ENCODE results near the gene CDK3. TPM values are rescaled to one million over a fixed set of nuclear protein-coding genes. Genes with fewer than 3 reads are reported as not detected.

CDK3 gene
- total and polyA plus RNA-seq, 9 of the 15 experiments (the other 6 are each of a cell fraction or from before 2014, with no cell fraction given): 0.55 to 8.2 (median 4.7) TPM

DNA sequence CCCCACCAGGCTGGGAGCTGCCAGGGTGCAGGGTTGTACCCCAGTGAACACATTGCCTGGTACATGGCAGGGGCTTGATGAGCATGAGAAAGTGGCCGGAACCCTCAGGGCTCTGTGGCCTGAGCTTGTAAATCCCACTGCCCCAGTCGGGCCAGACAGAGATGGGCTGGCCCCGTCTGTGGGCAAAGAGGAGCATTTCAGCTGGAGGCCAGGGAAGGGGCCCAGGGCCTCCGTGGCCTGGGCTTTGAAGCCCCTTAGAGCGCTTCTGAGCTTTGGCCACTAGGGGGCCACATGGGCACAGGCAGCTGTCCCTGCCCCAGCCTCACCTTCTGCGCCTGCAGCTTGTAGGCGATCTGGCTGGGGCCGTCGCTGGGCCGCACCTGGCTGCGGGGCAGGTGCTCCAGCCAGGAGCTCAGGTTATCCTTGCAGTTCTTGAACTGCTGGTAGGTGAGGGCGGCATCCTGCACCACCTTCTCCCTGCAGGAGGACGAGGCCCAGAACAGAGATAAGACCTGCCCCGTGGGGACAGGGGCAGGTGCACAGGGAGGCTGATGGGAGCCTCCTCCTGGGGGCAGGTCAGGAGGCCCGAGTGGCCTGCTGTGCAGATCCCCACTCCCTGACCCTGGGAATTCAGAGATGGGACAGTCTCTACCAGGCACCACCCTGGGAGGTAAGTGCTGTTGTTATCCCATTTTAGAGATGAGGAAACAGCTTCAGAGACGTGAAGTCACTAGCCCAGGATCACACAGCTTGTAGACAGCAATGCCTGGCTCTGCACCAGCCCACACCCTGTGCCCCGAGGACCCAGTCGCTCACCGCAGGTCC lies 13.7 kb downstream of the CDK3 start (continued):
- TF ChIP-seq YY1 (IDR thresholded peaks at IDR 0.05; ENCODE audit: borderline replicate concordance in 1 of 3, control insufficient read depth in 1 of 3, extremely low read depth in 1 of 3, insufficient read depth in 3 of 3, insufficient read length in 1 of 3, insufficient replicate concordance in 2 of 3, low read depth in 1 of 3, low read length in 2 of 3): peak in 1 of 3 experiments; percentile 39
- TF ChIP-seq XRCC5 (IDR thresholded peaks at IDR 0.05; ENCODE audit: low read depth, low read length): peak; percentile 62; the same call in 1 of the 2 replicates
- peak; percentile 31 for TF ChIP-seq NEUROD1 (IDR thresholded peaks at IDR 0.05; ENCODE audit: borderline replicate concordance, low read depth, low read length, partially characterized antibody)
- TF ChIP-seq CBFA2T3 (IDR thresholded peaks at IDR 0.05): no peak
- no peak for TF ChIP-seq SRSF1 (IDR thresholded peaks at IDR 0.05; ENCODE audit: low read depth, low read length)
- TF ChIP-seq, protein P1, sequence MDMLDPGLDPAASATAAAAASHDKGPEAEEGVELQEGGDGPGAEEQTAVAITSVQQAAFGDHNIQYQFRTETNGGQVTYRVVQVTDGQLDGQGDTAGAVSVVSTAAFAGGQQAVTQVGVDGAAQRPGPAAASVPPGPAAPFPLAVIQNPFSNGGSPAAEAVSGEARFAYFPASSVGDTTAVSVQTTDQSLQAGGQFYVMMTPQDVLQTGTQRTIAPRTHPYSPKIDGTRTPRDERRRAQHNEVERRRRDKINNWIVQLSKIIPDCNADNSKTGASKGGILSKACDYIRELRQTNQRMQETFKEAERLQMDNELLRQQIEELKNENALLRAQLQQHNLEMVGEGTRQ (CRISPR knock-in tag; IDR thresholded peaks at IDR 0.05): no peak
- peak; percentile 97 for TF ChIP-seq STAG1 (CRISPR knock-in tag; IDR thresholded peaks at IDR 0.05; ENCODE audit: borderline replicate concordance)
- TF ChIP-seq CBFA2T2 (conservative IDR thresholded peaks at IDR 0.05): no peak
- no peak for TF ChIP-seq HSF4 (CRISPR knock-in tag; IDR thresholded peaks at IDR 0.05; ENCODE audit: borderline replicate concordance)
- no peak for TF ChIP-seq ATF1 (CRISPR knock-in tag; IDR thresholded peaks at IDR 0.05)
- TF ChIP-seq ATF1 (tag; IDR thresholded peaks at IDR 0.05): 0 out of 2 replicates have a peak, but pooled peaks have one; percentile 15
- TF ChIP-seq MAZ (CRISPR knock-in tag; conservative IDR thresholded peaks at IDR 0.05 in 1 of 2, IDR thresholded peaks at IDR 0.05 in 1 of 2): peak in 1 of 2 experiments; percentile 35; a peak in 1 of 4 replicates
- no peak for TF ChIP-seq SP2 (IDR thresholded peaks at IDR 0.05; ENCODE audit: extremely low read depth, low read depth, low read length, poor library complexity, severe bottlenecking)
- TF ChIP-seq ZBTB1 (CRISPR knock-in tag; IDR thresholded peaks at IDR 0.05; ENCODE audit: borderline replicate concordance, low read depth): no peak
- TF ChIP-seq, protein P2, sequence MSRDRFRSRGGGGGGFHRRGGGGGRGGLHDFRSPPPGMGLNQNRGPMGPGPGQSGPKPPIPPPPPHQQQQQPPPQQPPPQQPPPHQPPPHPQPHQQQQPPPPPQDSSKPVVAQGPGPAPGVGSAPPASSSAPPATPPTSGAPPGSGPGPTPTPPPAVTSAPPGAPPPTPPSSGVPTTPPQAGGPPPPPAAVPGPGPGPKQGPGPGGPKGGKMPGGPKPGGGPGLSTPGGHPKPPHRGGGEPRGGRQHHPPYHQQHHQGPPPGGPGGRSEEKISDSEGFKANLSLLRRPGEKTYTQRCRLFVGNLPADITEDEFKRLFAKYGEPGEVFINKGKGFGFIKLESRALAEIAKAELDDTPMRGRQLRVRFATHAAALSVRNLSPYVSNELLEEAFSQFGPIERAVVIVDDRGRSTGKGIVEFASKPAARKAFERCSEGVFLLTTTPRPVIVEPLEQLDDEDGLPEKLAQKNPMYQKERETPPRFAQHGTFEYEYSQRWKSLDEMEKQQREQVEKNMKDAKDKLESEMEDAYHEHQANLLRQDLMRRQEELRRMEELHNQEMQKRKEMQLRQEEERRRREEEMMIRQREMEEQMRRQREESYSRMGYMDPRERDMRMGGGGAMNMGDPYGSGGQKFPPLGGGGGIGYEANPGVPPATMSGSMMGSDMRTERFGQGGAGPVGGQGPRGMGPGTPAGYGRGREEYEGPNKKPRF (IDR thresholded peaks at IDR 0.05; ENCODE audit: low read depth, low read length): no peak
- TF ChIP-seq, protein P3, sequence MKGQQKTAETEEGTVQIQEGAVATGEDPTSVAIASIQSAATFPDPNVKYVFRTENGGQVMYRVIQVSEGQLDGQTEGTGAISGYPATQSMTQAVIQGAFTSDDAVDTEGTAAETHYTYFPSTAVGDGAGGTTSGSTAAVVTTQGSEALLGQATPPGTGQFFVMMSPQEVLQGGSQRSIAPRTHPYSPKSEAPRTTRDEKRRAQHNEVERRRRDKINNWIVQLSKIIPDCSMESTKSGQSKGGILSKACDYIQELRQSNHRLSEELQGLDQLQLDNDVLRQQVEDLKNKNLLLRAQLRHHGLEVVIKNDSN (CRISPR knock-in tag; IDR thresholded peaks at IDR 0.05): no peak
- TF ChIP-seq, protein P4, sequence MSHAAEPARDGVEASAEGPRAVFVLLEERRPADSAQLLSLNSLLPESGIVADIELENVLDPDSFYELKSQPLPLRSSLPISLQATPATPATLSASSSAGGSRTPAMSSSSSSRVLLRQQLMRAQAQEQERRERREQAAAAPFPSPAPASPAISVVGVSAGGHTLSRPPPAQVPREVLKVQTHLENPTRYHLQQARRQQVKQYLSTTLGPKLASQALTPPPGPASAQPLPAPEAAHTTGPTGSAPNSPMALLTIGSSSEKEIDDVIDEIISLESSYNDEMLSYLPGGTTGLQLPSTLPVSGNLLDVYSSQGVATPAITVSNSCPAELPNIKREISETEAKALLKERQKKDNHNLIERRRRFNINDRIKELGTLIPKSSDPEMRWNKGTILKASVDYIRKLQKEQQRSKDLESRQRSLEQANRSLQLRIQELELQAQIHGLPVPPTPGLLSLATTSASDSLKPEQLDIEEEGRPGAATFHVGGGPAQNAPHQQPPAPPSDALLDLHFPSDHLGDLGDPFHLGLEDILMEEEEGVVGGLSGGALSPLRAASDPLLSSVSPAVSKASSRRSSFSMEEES (CRISPR knock-in tag; IDR thresholded peaks at IDR 0.05): no peak
- TF ChIP-seq CBX2 (IDR thresholded peaks at IDR 0.05; ENCODE audit: insufficient read depth, low read length, poor library complexity, severe bottlenecking): no peak
- no peak for TF ChIP-seq ZNF551 (CRISPR knock-in tag; IDR thresholded peaks at IDR 0.05)

All from K562 (cell line).